Measurements from ENCODE around the gene TBC1D7.
"Not testable (repeated sequence)": the region's sequence is repeated elsewhere in the genome, so short reads cannot be mapped to it uniquely, and the experiment has no call there.

The TBC1D7 gene

GRCh38 chr6:13355999-13356785, 27.9 kb upstream of the TBC1D7 start:
- DNase-seq: no peak

- DNase-seq: no peak
Observed at GRCh38 chr6:13355043-13355945, 27.0 kb upstream of the TBC1D7 start.

- DNase-seq: no peak
Observed at GRCh38 chr6:13354331-13355042, 26.1 kb upstream of the TBC1D7 start.

- DNase-seq: no peak
Observed at GRCh38 chr6:13352165-13352564, 23.8 kb upstream of the TBC1D7 start.

GRCh38 chr6:13351271-13351670, 22.9 kb upstream of the TBC1D7 start:
- DNase-seq: no peak

GRCh38 chr6:13349811-13350506, 21.6 kb upstream of the TBC1D7 start:
- DNase-seq: no peak

GRCh38 chr6:13348334-13349113, 20.2 kb upstream of the TBC1D7 start:
- DNase-seq: no peak

- DNase-seq: no peak
Observed at GRCh38 chr6:13346245-13346644, 17.9 kb upstream of the TBC1D7 start.

- DNase-seq: no peak
Observed at GRCh38 chr6:13342414-13343019, 14.2 kb upstream of the TBC1D7 start.

GRCh38 chr6:13339863-13340630, 11.7 kb upstream of the TBC1D7 start:
- no peak for DNase-seq

- no peak for DNase-seq
Observed at GRCh38 chr6:13338038-13338437, 9.7 kb upstream of the TBC1D7 start.

GRCh38 chr6:13336553-13336952, 8.2 kb upstream of the TBC1D7 start:
- DNase-seq: peak; percentile 82

GRCh38 chr6:13334953-13335352, 6.6 kb upstream of the TBC1D7 start:
- DNase-seq: no peak

GRCh38 chr6:13332349-13332706, 4.0 kb upstream of the TBC1D7 start:
- no peak for DNase-seq

GRCh38 chr6:13331516-13332348, 3.4 kb upstream of the TBC1D7 start:
- DNase-seq: peak; percentile 37

GRCh38 chr6:13328875-13329183, 492 bp upstream of the TBC1D7 start:
- no peak for DNase-seq

- no peak for DNase-seq
Observed at GRCh38 chr6:13327691-13328075, 654 bp downstream of the TBC1D7 start.

GRCh38 chr6:13326031-13326586, 2.2 kb downstream of the TBC1D7 start:
- not testable (repeated sequence) for DNase-seq

- DNase-seq: no peak
Observed at GRCh38 chr6:13319891-13320564, 8.3 kb downstream of the TBC1D7 start.
